H1 (cell line): ENCODE results near the gene CARM1. TPM values are rescaled to one million over a fixed set of nuclear protein-coding genes. Genes with fewer than 3 reads are reported as not detected.

Experiments
- CTCF ChIA-PET: fragments of 300-600 bp; sonication (Branson Sonifier 250); formaldehyde crosslinking; loops from one replicate; lab custom pipeline; 2021; ENCODE audit not compliant: partially characterized antibody; lab: Charles Lee
- POLR2A ChIA-PET: fragments of 300-600 bp; sonication (Branson Sonifier 250); formaldehyde crosslinking; loops from one replicate; lab custom pipeline; 2021; ENCODE audit warnings: inconsistent platforms; ENCODE audit not compliant: partially characterized antibody; lab: Charles Lee
- DNase-seq, 2 experiments: peaks; one replicate each; pipeline versions ENCODE4 v3.0.0 to v3.0.0-alpha.2; 2010 to 2022; ENCODE audit warnings: low spot score in 2 of 2, low read depth in 1 of 2, mixed read lengths in 1 of 2
- FAIRE-seq: peaks from 2 replicates; lab custom pipeline; 2011; peaks lifted over from hg19 to GRCh38; lab: Jason Lieb, UNC
- H2AFZ ChIP-seq: 2 replicates; pipeline ENCODE4 v1.8.1; 2012; ENCODE audit warnings: low read length, inconsistent platforms
- H2AK5ac ChIP-seq: 2 replicates; pipeline ENCODE4 v1.6.1; 2013; ENCODE audit warnings: low read depth, low read length
- H2BK120ac ChIP-seq: replicated peaks from 2 replicates; pipeline ENCODE3; 2013; ENCODE audit warnings: low read depth, low read length, inconsistent platforms
- H2BK12ac ChIP-seq: 2 replicates; pipeline ENCODE4 v1.6.1; 2013; ENCODE audit warnings: low read depth, low read length
- H2BK15ac ChIP-seq: 2 replicates; pipeline ENCODE4 v1.6.1; 2013; ENCODE audit warnings: low read length
- H2BK20ac ChIP-seq: 2 replicates; pipeline ENCODE4 v1.6.1; 2013; ENCODE audit warnings: low read length
- H2BK5ac ChIP-seq: 2 replicates; pipeline ENCODE4 v1.6.1; 2013; ENCODE audit warnings: low read depth, low read length
- H3K14ac ChIP-seq: 2 replicates; pipeline ENCODE4 v1.6.1; 2013; ENCODE audit warnings: inconsistent platforms; ENCODE audit not compliant: insufficient read length
- H3K18ac ChIP-seq: 2 replicates; pipeline ENCODE4 v1.6.1; 2013; ENCODE audit warnings: low read length; ENCODE audit errors: extremely low read depth
- H3K23ac ChIP-seq: 2 replicates; pipeline ENCODE4 v1.6.1; 2013; ENCODE audit warnings: inconsistent platforms; ENCODE audit not compliant: insufficient read length
- H3K23me2 ChIP-seq: 2 replicates; pipeline ENCODE4 v1.6.1; 2013; ENCODE audit warnings: low read depth, low read length
- H3K27ac ChIP-seq: 2 replicates; pipeline ENCODE4 v1.6.1; 2011; ENCODE audit warnings: low read depth, low read length, inconsistent platforms
- H3K27me3 ChIP-seq, 4 experiments: replicated peaks in 1 of 4; 1 replicate in 1 of 4; 2 replicates in 3 of 4; pipeline versions ENCODE4 v1.6.1 to v1.8.1; 2011 to 2013; ENCODE audit warnings: low read length in 3 of 4, mild to moderate bottlenecking in 3 of 4, inconsistent platforms in 2 of 4, mixed read lengths in 2 of 4, moderate library complexity in 1 of 4; ENCODE audit not compliant: control insufficient read depth in 3 of 4, insufficient read depth in 3 of 4; ENCODE audit errors: extremely low read depth in 1 of 4
- H3K36me3 ChIP-seq, 4 experiments: 2 replicates each; pipeline versions ENCODE4 v1.6.1 to v1.8.1; 2011 to 2013; ENCODE audit warnings: mild to moderate bottlenecking in 4 of 4, low read length in 3 of 4, moderate library complexity in 2 of 4, control low read depth in 1 of 4, inconsistent platforms in 1 of 4; ENCODE audit not compliant: insufficient read depth in 4 of 4, control insufficient read depth in 2 of 4
- H3K4ac ChIP-seq: replicated peaks from 2 replicates; pipeline ENCODE3; 2013; ENCODE audit warnings: low read length, low read depth, mixed read lengths, inconsistent platforms; ENCODE audit not compliant: insufficient read length
- H3K4me1 ChIP-seq, 4 experiments: replicated peaks in 1 of 4; 1 replicate in 1 of 4; 2 replicates in 3 of 4; pipeline versions ENCODE4 v1.6.1 to v1.8.1; 2011 to 2013; ENCODE audit warnings: low read length in 3 of 4, inconsistent platforms in 2 of 4, mixed read lengths in 1 of 4; ENCODE audit not compliant: insufficient read depth in 4 of 4, control insufficient read depth in 3 of 4
- H3K4me2 ChIP-seq, 2 experiments: 2 replicates each; pipeline versions ENCODE4 v1.6.1 to v1.8.1; 2011 to 2013; ENCODE audit warnings: low read depth in 2 of 2, low read length in 2 of 2, control low read depth in 1 of 2, inconsistent platforms in 1 of 2, mild to moderate bottlenecking in 1 of 2; ENCODE audit not compliant: insufficient read depth in 1 of 2
- H3K4me3 ChIP-seq, 4 experiments: fragments of 200-600, 300-600 bp in 1 of 4; sonication (generic), shearing (Covaris generic), sonication (Bioruptor Twin) in 1 of 4; 2 replicates each; pipeline versions ENCODE4 v1.5.1 to v1.8.1; 2011 to 2016; ENCODE audit warnings: low read length in 4 of 4, low read depth in 3 of 4, control low read depth in 2 of 4, inconsistent platforms in 2 of 4, mild to moderate bottlenecking in 2 of 4, mixed read lengths in 1 of 4, moderate library complexity in 1 of 4; ENCODE audit not compliant: insufficient read depth in 2 of 4; ENCODE audit errors: extremely low read depth in 1 of 4
- H3K56ac ChIP-seq: replicated peaks from 2 replicates; pipeline ENCODE3; 2013; ENCODE audit warnings: low read depth, mild to moderate bottlenecking, mixed read lengths, low read length, inconsistent platforms; ENCODE audit not compliant: insufficient read length
- H3K79me1 ChIP-seq: 2 replicates; pipeline ENCODE4 v1.6.1; 2013; ENCODE audit warnings: low read depth, low read length, control low read depth
- H3K79me2 ChIP-seq, 2 experiments: 2 replicates each; pipeline versions ENCODE4 v1.6.1 to v1.8.1; 2012 to 2013; ENCODE audit warnings: low read length in 2 of 2, mild to moderate bottlenecking in 2 of 2, inconsistent platforms in 1 of 2; ENCODE audit not compliant: insufficient read depth in 2 of 2, control insufficient read depth in 1 of 2
- H3K9ac ChIP-seq, 4 experiments: replicated peaks in 1 of 4; 1 replicate in 1 of 4; 2 replicates in 3 of 4; pipeline versions ENCODE4 v1.6.1 to v1.8.1; 2011 to 2013; ENCODE audit warnings: low read depth in 3 of 4, low read length in 3 of 4, control low read depth in 2 of 4, mild to moderate bottlenecking in 2 of 4, moderate library complexity in 2 of 4, inconsistent platforms in 1 of 4; ENCODE audit errors: extremely low read depth in 1 of 4
- H3K9me3 ChIP-seq, 2 experiments: 2 replicates each; pipeline versions ENCODE4 v1.6.1 to v1.8.1; 2012 to 2013; ENCODE audit warnings: mild to moderate bottlenecking in 2 of 2, moderate library complexity in 2 of 2, control low read depth in 1 of 2, inconsistent platforms in 1 of 2, low read depth in 1 of 2, low read length in 1 of 2, mixed read lengths in 1 of 2; ENCODE audit not compliant: insufficient read depth in 2 of 2
- H4K20me1 ChIP-seq, 2 experiments: replicated peaks in 1 of 2; 2 replicates each; pipeline versions ENCODE3 to v1.8.1; 2011 to 2013; ENCODE audit warnings: inconsistent platforms in 2 of 2, low read length in 2 of 2, mild to moderate bottlenecking in 1 of 2; ENCODE audit not compliant: insufficient read depth in 2 of 2, control insufficient read depth in 1 of 2
- H4K5ac ChIP-seq: 2 replicates; pipeline ENCODE4 v1.6.1; 2013; ENCODE audit warnings: low read length, low read depth, mixed read lengths, inconsistent platforms; ENCODE audit not compliant: insufficient read length
- H4K8ac ChIP-seq: 2 replicates; pipeline ENCODE4 v1.8.0; 2013; ENCODE audit warnings: mild to moderate bottlenecking, moderate library complexity, low read length, inconsistent platforms; ENCODE audit not compliant: insufficient read depth; ENCODE audit errors: extremely low read depth
- H4K91ac ChIP-seq: replicated peaks from 2 replicates; pipeline ENCODE3; 2013; ENCODE audit warnings: low read length, mixed read lengths, inconsistent platforms; ENCODE audit not compliant: insufficient read length
- ASH2L ChIP-seq: fragments of 200-600, 300-600 bp; sonication (generic); IDR thresholded peaks from one replicate; pipeline ENCODE4 v1.7.1; 2017; ENCODE audit warnings: low read length
- CHD1 ChIP-seq: IDR thresholded peaks from 2 replicates; pipeline ENCODE4 v1.6.1; 2012; ENCODE audit warnings: low read depth, low read length, improper control_type of control experiment
- KDM1A ChIP-seq: fragments of 200-600, 300-600 bp; sonication (generic); IDR thresholded peaks from 2 replicates; pipeline ENCODE4 v1.7.1; 2016; ENCODE audit warnings: mild to moderate bottlenecking, low read length, borderline replicate concordance
- KDM4A ChIP-seq: IDR thresholded peaks from one replicate; pipeline ENCODE4 v1.7.1; 2012; ENCODE audit warnings: low read depth, mild to moderate bottlenecking, moderate library complexity, low read length, inconsistent platforms; ENCODE audit not compliant: severe bottlenecking
- KDM5A ChIP-seq: fragments of 200-600 bp; IDR thresholded peaks from 2 replicates; pipeline ENCODE4 v1.7.1; 2012; ENCODE audit warnings: mild to moderate bottlenecking, low read length, inconsistent platforms, mixed read lengths
- POLR2A ChIP-seq, 2 experiments: IDR thresholded peaks; 1 replicate in 1 of 2; 2 replicates in 1 of 2; pipeline ENCODE4 v1.6.1; 2011; ENCODE audit warnings: low read depth in 2 of 2, low read length in 2 of 2, mild to moderate bottlenecking in 2 of 2; ENCODE audit errors: control extremely low read depth in 1 of 2
- RAD21 ChIP-seq, 2 experiments: IDR thresholded peaks in 1 of 2; conservative IDR thresholded peaks in 1 of 2; 2 replicates each; pipeline ENCODE4 v1.6.1; 2011; ENCODE audit warnings: low read depth in 2 of 2, low read length in 2 of 2, improper control_type of control experiment in 1 of 2, inconsistent platforms in 1 of 2, mild to moderate bottlenecking in 1 of 2, moderate library complexity in 1 of 2
- RBBP5 ChIP-seq: IDR thresholded peaks from 2 replicates; pipeline ENCODE4 v1.7.1; 2012; ENCODE audit warnings: low read depth, mild to moderate bottlenecking, inconsistent platforms, low read length, moderate library complexity, borderline replicate concordance
- RXRA ChIP-seq: IDR thresholded peaks from 2 replicates; pipeline ENCODE4 v1.6.1; 2011; ENCODE audit warnings: low read depth, mild to moderate bottlenecking, low read length, moderate library complexity; ENCODE audit not compliant: insufficient read depth
- SIN3A ChIP-seq, 2 experiments: IDR thresholded peaks in 1 of 2; conservative IDR thresholded peaks in 1 of 2; 2 replicates each; pipeline ENCODE4 v1.6.1; 2011 to 2012; ENCODE audit warnings: low read length in 2 of 2, improper control_type of control experiment in 1 of 2, low read depth in 1 of 2, mild to moderate bottlenecking in 1 of 2
- SRF ChIP-seq: IDR thresholded peaks from 2 replicates; pipeline ENCODE4 v1.6.1; 2011; ENCODE audit warnings: mild to moderate bottlenecking, low read depth, low read length, moderate library complexity
- TAF1 ChIP-seq: IDR thresholded peaks from 2 replicates; pipeline ENCODE4 v1.6.1; 2011; ENCODE audit warnings: mild to moderate bottlenecking, low read depth, low read length
- TEAD4 ChIP-seq: IDR thresholded peaks from 2 replicates; pipeline ENCODE4 v1.6.1; 2012; ENCODE audit warnings: low read depth, low read length, inconsistent platforms, mixed read lengths
- WGBS, 2 experiments: shearing (Covaris generic) in 1 of 2; methylation state at CpG; one replicate each; pipeline versions ENCODE4 v1.1.6 to v1.1.7; 2013 to 2015; ENCODE audit warnings: low lambda C conversion rate in 2 of 2, mixed read lengths in 2 of 2, inconsistent platforms in 1 of 2, low coverage in 1 of 2, missing lambda C conversion rate in 1 of 2; ENCODE audit not compliant: insufficient replicate concordance in 2 of 2, insufficient coverage in 1 of 2, insufficient read length in 1 of 2; ENCODE audit errors: extremely low coverage in 1 of 2, missing lambda C conversion rate in 1 of 2; 5-methylcytosine and 5-hydroxymethylcytosine counted together
- polyA plus RNA-seq, 7 experiments: library from polyadenylated mRNA; depleted of rRNA in 3 of 7; stranded (reverse) in 5 of 7; unstranded in 2 of 7; fragments of >200 nt in 5 of 7; fragments of 200-250 nt in 2 of 7; gene quantifications; 1 replicate in 5 of 7; 2 replicates in 1 of 7; 4 replicates in 1 of 7; pipeline versions ENCODE4 v1.2.1 to v1.2.3, GENCODE V29; 2011 to 2013; ENCODE audit warnings: missing spikeins in 2 of 7, mixed read lengths in 2 of 7
- total RNA-seq: library from RNA; stranded (reverse); fragmentation: NEBNext Ultra II Directional; extraction: Animal tissue kit (Norgen Biotek cat#: 25700); gene quantifications from 2 replicates; pipeline ENCODE4 v1.2.1, GENCODE V29; 2021

CARM1 gene
- total and polyA plus RNA-seq, 2 of the 8 experiments (the other 6 are each of a cell fraction or from before 2014, with no cell fraction given): 134 to 164 TPM

DNA sequence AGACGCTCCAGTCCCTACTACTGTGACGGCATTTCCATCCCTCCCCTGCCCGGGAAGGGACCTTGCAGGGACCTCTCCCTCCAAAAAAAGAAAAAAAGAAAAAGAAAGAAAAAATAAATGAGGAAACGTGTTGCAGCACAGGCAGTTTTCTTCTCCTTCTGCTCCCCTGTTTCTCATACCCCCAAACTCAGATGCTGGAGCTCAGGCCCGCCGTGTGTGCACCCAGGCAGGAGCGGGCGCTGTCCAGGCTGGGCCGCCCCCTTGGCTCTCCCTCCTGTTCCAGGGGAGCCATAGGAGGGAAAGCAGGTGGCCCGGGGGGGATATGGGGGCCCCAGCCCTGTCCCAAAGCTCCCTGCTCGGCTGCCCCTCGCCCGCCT is 51.3 kb downstream of the CARM1 start:
- no peak overlapping the region for H3K14ac ChIP-seq
- no peak overlapping the region for H4K5ac ChIP-seq
- no peaks in the 10 kb centered on the region for H3K27me3 ChIP-seq
- no peak overlapping the region for H3K23ac ChIP-seq
- DNase-seq (no peak), FAIRE-seq (no peak)
- no peak overlapping the region for H3K9ac ChIP-seq
- no peak overlapping the region for H3K56ac ChIP-seq
- H3K4me3 ChIP-seq: no peak overlapping the region
- no peak overlapping the region for H2BK15ac ChIP-seq
- H2AK5ac ChIP-seq: no peak overlapping the region
- H3K18ac ChIP-seq: no peak overlapping the region
- ChIA-PET CTCF (interaction anchor here (0.5 to 1.6 kb wide), 6 partner anchors 13 to 847 kb away, joined by 3 to 4 read pairs (median 3); no protein-coding TSS in a partner anchor), POLR2A (interaction anchor here (1.1 to 1.9 kb wide), 7 partner anchors 9 to 53 kb away, joined by 3 to 6 read pairs (median 3); no protein-coding TSS in a partner anchor)
- H2BK5ac ChIP-seq: no peak overlapping the region
- H3K79me1 ChIP-seq: peaks cover 5% of the 10 kb centered on the region; the same call in 1 of the 2 replicates
- H4K8ac ChIP-seq: no peak overlapping the region
- peaks cover 3 to 13% of the 10 kb centered on the region in 2 experiments for H4K20me1 ChIP-seq
- H3K4me1 ChIP-seq: peaks cover 0 to 2% (median under 1%) of the 10 kb centered on the region in 4 experiments; a peak in 4 of 7 replicates
- H3K23me2 ChIP-seq: peaks cover under 1% of the 10 kb centered on the region; the same call in 1 of the 2 replicates
- H3K79me2 ChIP-seq: peaks cover 0 to under 1% of the 10 kb centered on the region in 2 experiments; a peak in 1 of 4 replicates
- WGBS, 2 experiments: 86% methylated on average over 12 of the region's 13 CpGs; no CpG with 5 or more reads in 1 of the 2 experiments
- no peak overlapping the region for H2BK12ac ChIP-seq
- H3K4me2 ChIP-seq: no peak overlapping the region
- H4K91ac ChIP-seq: no peak overlapping the region
- H2AFZ ChIP-seq: no peak overlapping the region
- H3K4ac ChIP-seq: no peak overlapping the region
- H3K9me3 ChIP-seq: no peaks in the 10 kb centered on the region
- TF ChIP-seq RXRA (no peak), RBBP5 (no peak), SRF (no peak), KDM5A (no peak), TEAD4 (no peak), CHD1 (no peak), SIN3A (conservative IDR thresholded peaks at IDR 0.05 in 1 of 2, IDR thresholded peaks at IDR 0.05 in 1 of 2; ENCODE audit: low read depth in 1 of 2, low read length in 2 of 2) (no peak), KDM4A (no peak), POLR2A (IDR thresholded peaks at IDR 0.05; ENCODE audit: control extremely low read depth in 1 of 2, low read depth in 2 of 2, low read length in 2 of 2) (no peak; a peak in 1 of 3 replicates), TAF1 (no peak), KDM1A (no peak), ASH2L (no peak), RAD21 (IDR thresholded peaks at IDR 0.05 in 1 of 2, conservative IDR thresholded peaks at IDR 0.05 in 1 of 2; ENCODE audit: low read depth in 2 of 2, low read length in 2 of 2) (no peak)
- no peak overlapping the region for H2BK120ac ChIP-seq
- peaks cover 2 to 48% (median 26%) of the 10 kb centered on the region in 4 experiments for H3K36me3 ChIP-seq
- no peak overlapping the region for H3K27ac ChIP-seq
- H2BK20ac ChIP-seq: no peak overlapping the region
